ENCODE data around the gene KMT5B. TPM values are rescaled to one million over a fixed set of nuclear protein-coding genes. Genes with fewer than 3 reads are reported as not detected.

Gene KMT5B
- total RNA-seq, 1 donor from 2014 or later, result 43.7 TPM

GRCh38 chr11:68115285-68115684, 97.8 kb downstream of the KMT5B start:
- Mint-ChIP-seq H3K27me3 (ENCODE audit: low read depth) (no peaks in the 10 kb centered on the region), H3K9me3 (no peaks in the 10 kb centered on the region), H3K36me3 (ENCODE audit: low read depth) (no peaks in the 10 kb centered on the region), H3K4me3 (no peak overlapping the region), H3K4me1 (peaks cover 32% of the 10 kb centered on the region), H3K27ac (ENCODE audit: unreplicated experiment) (no peak overlapping the region)
- TF ChIP-seq CTCF (conservative IDR thresholded peaks at IDR 0.05), result no peak
- no peak for DNase-seq (ENCODE audit: low read depth, low spot score)

GRCh38 chr11:68113986-68114385, 99.1 kb downstream of the KMT5B start:
- no peaks in the 10 kb centered on the region for H3K27me3 Mint-ChIP-seq (ENCODE audit: low read depth)
- no peak overlapping the region for H3K4me3 Mint-ChIP-seq
- H3K27ac Mint-ChIP-seq (ENCODE audit: unreplicated experiment), result no peak overlapping the region
- no peak for DNase-seq (ENCODE audit: low read depth, low spot score)
- peaks cover 21% of the 10 kb centered on the region for H3K4me1 Mint-ChIP-seq
- H3K36me3 Mint-ChIP-seq (ENCODE audit: low read depth), result no peaks in the 10 kb centered on the region
- no peak for TF ChIP-seq CTCF (conservative IDR thresholded peaks at IDR 0.05)
- no peaks in the 10 kb centered on the region for H3K9me3 Mint-ChIP-seq

- Mint-ChIP-seq H3K36me3 (ENCODE audit: low read depth) (peaks cover 3% of the 10 kb centered on the region), H3K27me3 (ENCODE audit: low read depth) (no peaks in the 10 kb centered on the region), H3K4me3 (no peak overlapping the region), H3K4me1 (peaks cover 14% of the 10 kb centered on the region), H3K27ac (ENCODE audit: unreplicated experiment) (no peak overlapping the region), H3K9me3 (no peaks in the 10 kb centered on the region)
- DNase-seq (ENCODE audit: low read depth, low spot score), result no peak
- no peak for TF ChIP-seq CTCF (conservative IDR thresholded peaks at IDR 0.05)
Measured at GRCh38 chr11:68107689-68108088, 105.4 kb downstream of the KMT5B start.

- Mint-ChIP-seq H3K36me3 (ENCODE audit: low read depth) (peaks cover 11% of the 10 kb centered on the region), H3K4me1 (peaks cover 14% of the 10 kb centered on the region), H3K9me3 (peaks cover 6% of the 10 kb centered on the region), H3K27ac (ENCODE audit: unreplicated experiment) (no peak overlapping the region), H3K4me3 (no peak overlapping the region), H3K27me3 (ENCODE audit: low read depth) (no peaks in the 10 kb centered on the region)
- DNase-seq (ENCODE audit: low read depth, low spot score), result no peak
- no peak for TF ChIP-seq CTCF (conservative IDR thresholded peaks at IDR 0.05)
Measured at GRCh38 chr11:68106165-68106940, 106.7 kb downstream of the KMT5B start.

Other genes starting within 250 kb of the KMT5B start
- gene UNC93B1, start 209.2 kb downstream of the KMT5B start, total RNA-seq, result 3.9 and 4.3 TPM in 2 replicates
- gene ALDH3B1, start 203.0 kb downstream of the KMT5B start, total RNA-seq, result 0.23 and 0.35 TPM in 2 replicates
- 150 and 155 TPM in 2 replicates for gene NDUFS8, start 182.6 kb downstream of the KMT5B start, total RNA-seq
- gene TCIRG1, start 174.3 kb downstream of the KMT5B start, total RNA-seq, result 8.1 and 10.2 TPM in 2 replicates
- 44.2 and 46.4 TPM in 2 replicates for gene CHKA, start 91.9 kb downstream of the KMT5B start, total RNA-seq
- gene C11orf24, start 58.7 kb upstream of the KMT5B start, total RNA-seq, result 54.2 and 54.5 TPM in 2 replicates
- gene LRP5, start 99.3 kb upstream of the KMT5B start, total RNA-seq, result 43.4 and 44.3 TPM in 2 replicates
- gene PPP6R3, start 247.5 kb upstream of the KMT5B start, total RNA-seq, result 108 and 111 TPM in 2 replicates